Amniotic stem cell (primary cell): Measurements from ENCODE around the gene PROC.

Source experiments
- DNase-seq: peaks from one replicate; lab custom pipeline; 2025; lab: John Stamatoyannopoulos, UW

The PROC gene

GRCh38 chr2:127456960-127457359 lies 38.7 kb downstream of the PROC start:
- DNase-seq, result no peak

- DNase-seq, result no peak
Measured at GRCh38 chr2:127462461-127462860, 44.2 kb downstream of the PROC start.

- no peak for DNase-seq
Measured at GRCh38 chr2:127463155-127463991, 45.1 kb downstream of the PROC start.

- no peak for DNase-seq
Measured at GRCh38 chr2:127464470-127465257, 46.4 kb downstream of the PROC start.

GRCh38 chr2:127465258-127465657 lies 47.0 kb downstream of the PROC start:
- DNase-seq, result no peak

- DNase-seq, result no peak
Measured at GRCh38 chr2:127469051-127469450, 50.8 kb downstream of the PROC start.

- no peak for DNase-seq
Measured at GRCh38 chr2:127469974-127470373, 51.7 kb downstream of the PROC start.

- no peak for DNase-seq
Measured at GRCh38 chr2:127471286-127471988, 53.2 kb downstream of the PROC start.

- no peak for DNase-seq
Measured at GRCh38 chr2:127472268-127472667, 54.0 kb downstream of the PROC start.

GRCh38 chr2:127475788-127476187 lies 57.6 kb downstream of the PROC start:
- DNase-seq, result no peak
